HEK293 (cell line): ENCODE data around the gene TMEM19.

Experiments used
- CTCF ChIA-PET: fragments of 350-600 bp; formaldehyde crosslinking; extraction: SDS; loops from one replicate; lab custom pipeline; 2021; ENCODE audit warnings: antibody characterized with exemption; lab: Yijun Ruan, JAX
- POLR2A ChIA-PET: fragments of 300-600 bp; formaldehyde crosslinking; extraction: SDS; loops from one replicate; lab custom pipeline; 2020; ENCODE audit warnings: antibody characterized with exemption, inconsistent platforms; lab: Yijun Ruan, JAX
- H3K27ac ChIP-seq: fragments of 200-500 bp; sonication (Bioruptor generic); 2 replicates; pipeline ENCODE4 v1.5.1; 2014; ENCODE audit warnings: low read depth, low read length, control low read depth, inconsistent platforms; ENCODE audit errors: extremely low read depth
- H3K36me3 ChIP-seq, 2 experiments: fragments of 200-500 bp in 1 of 2; sonication (Bioruptor generic) in 1 of 2; 1 replicate in 1 of 2; 2 replicates in 1 of 2; pipeline ENCODE4 v1.5.1; 2014 to 2017; ENCODE audit warnings: inconsistent platforms in 2 of 2, low read length in 2 of 2; ENCODE audit not compliant: control insufficient read depth in 2 of 2, insufficient read depth in 1 of 2
- H3K4me1 ChIP-seq: fragments of 200-500 bp; sonication (Bioruptor generic); 2 replicates; pipeline ENCODE4 v1.5.1; 2014; ENCODE audit warnings: mild to moderate bottlenecking, low read length, inconsistent platforms; ENCODE audit not compliant: control insufficient read depth, insufficient read depth
- H3K4me3 ChIP-seq: 2 replicates; pipeline ENCODE4 v1.5.1; 2011; ENCODE audit warnings: low read depth, mild to moderate bottlenecking, control low read depth, low read length, moderate library complexity
- H3K9me3 ChIP-seq: fragments of 200-500 bp; sonication (Bioruptor generic); 2 replicates; pipeline ENCODE4 v1.5.1; 2014; ENCODE audit warnings: low read depth, low read length, inconsistent platforms; ENCODE audit not compliant: control insufficient read depth, insufficient read depth
- HOXD13 ChIP-seq: sonication (generic); formaldehyde crosslinking; IDR thresholded peaks from 2 replicates; pipeline ENCODE4 v1.8.0; 2022; ENCODE audit warnings: missing genetic modification reagents, borderline replicate concordance
- MYNN ChIP-seq: fragments of 450-650 bp; formaldehyde crosslinking; IDR thresholded peaks from 2 replicates; pipeline ENCODE4 v1.5.1; 2016; ENCODE audit warnings: missing biosample characterization, missing genetic modification characterization, borderline replicate concordance
- PBX3 ChIP-seq: sonication (generic); formaldehyde crosslinking; IDR thresholded peaks from 2 replicates; pipeline ENCODE4 v1.8.1; 2022; ENCODE audit warnings: mild to moderate bottlenecking, moderate library complexity, missing genetic modification reagents
- PRDM1 ChIP-seq: fragments of 450-650 bp; formaldehyde crosslinking; IDR thresholded peaks from 2 replicates; pipeline ENCODE4; 2016; ENCODE audit warnings: missing biosample characterization, missing genetic modification characterization
- RBAK ChIP-seq: fragments of 450-650 bp; formaldehyde crosslinking; IDR thresholded peaks from 2 replicates; pipeline ENCODE4 v1.5.1; 2016; ENCODE audit warnings: missing biosample characterization, missing genetic modification characterization
- SETDB1 ChIP-seq: IDR thresholded peaks from one replicate; pipeline ENCODE4 v1.6.1; 2017; ENCODE audit warnings: mild to moderate bottlenecking, low read length, moderate library complexity, mixed read lengths; ENCODE audit not compliant: insufficient read length
- ZBTB49 ChIP-seq: fragments of 450-650 bp; formaldehyde crosslinking; IDR thresholded peaks from 2 replicates; pipeline ENCODE4 v1.5.1; 2016; ENCODE audit warnings: missing biosample characterization, missing genetic modification characterization, low read depth
- ZNF112 ChIP-seq: fragments of 450-650 bp; formaldehyde crosslinking; IDR thresholded peaks from 2 replicates; pipeline ENCODE4 v1.5.0; 2017; ENCODE audit warnings: missing biosample characterization, missing genetic modification characterization
- ZNF114 ChIP-seq: fragments of 450-650 bp; formaldehyde crosslinking; IDR thresholded peaks from 2 replicates; pipeline ENCODE4 v1.5.0; 2017; ENCODE audit warnings: missing biosample characterization, missing genetic modification characterization
- ZNF2 ChIP-seq: fragments of 450-650 bp; formaldehyde crosslinking; IDR thresholded peaks from 2 replicates; pipeline ENCODE4 v1.5.1; 2016; ENCODE audit warnings: missing biosample characterization, missing genetic modification characterization
- ZNF248 ChIP-seq: fragments of 450-650 bp; formaldehyde crosslinking; IDR thresholded peaks from 2 replicates; pipeline ENCODE4 v1.5.1; 2017; ENCODE audit warnings: missing biosample characterization, missing genetic modification characterization
- ZNF266 ChIP-seq: fragments of 450-650 bp; formaldehyde crosslinking; IDR thresholded peaks from 2 replicates; pipeline ENCODE4 v1.5.1; 2016; ENCODE audit warnings: missing biosample characterization, missing genetic modification characterization, low read depth
- ZNF362 ChIP-seq: fragments of 450-650 bp; formaldehyde crosslinking; IDR thresholded peaks from 2 replicates; pipeline ENCODE4 v1.5.1; 2016; ENCODE audit warnings: missing biosample characterization, missing genetic modification characterization
- ZNF529 ChIP-seq: fragments of 450-650 bp; formaldehyde crosslinking; IDR thresholded peaks from 2 replicates; pipeline ENCODE4 v1.5.1; 2017; ENCODE audit warnings: missing genetic modification characterization, missing biosample characterization; ENCODE audit not compliant: insufficient replicate concordance
- ZNF558 ChIP-seq: fragments of 450-650 bp; formaldehyde crosslinking; IDR thresholded peaks from 2 replicates; pipeline ENCODE4 v1.5.1; 2016; ENCODE audit warnings: missing biosample characterization, missing genetic modification characterization
- ZNF560 ChIP-seq: fragments of 450-650 bp; formaldehyde crosslinking; IDR thresholded peaks from 2 replicates; pipeline ENCODE4 v1.5.1; 2017; ENCODE audit warnings: missing biosample characterization, missing genetic modification characterization, borderline replicate concordance
- ZNF600 ChIP-seq: fragments of 450-650 bp; formaldehyde crosslinking; IDR thresholded peaks from 2 replicates; pipeline ENCODE4 v1.5.1; 2016; ENCODE audit warnings: missing biosample characterization, missing genetic modification characterization
- ZNF626 ChIP-seq: fragments of 450-650 bp; sonication (Bioruptor Pico); formaldehyde crosslinking; IDR thresholded peaks from 2 replicates; pipeline ENCODE4 v1.5.1; 2018; ENCODE audit warnings: missing biosample characterization, missing genetic modification characterization, inconsistent platforms
- ZNF660 ChIP-seq: fragments of 450-650 bp; IDR thresholded peaks from 2 replicates; pipeline ENCODE4 v1.5.1; 2018; ENCODE audit warnings: missing biosample characterization, mild to moderate bottlenecking, missing genetic modification characterization
- ZNF707 ChIP-seq: fragments of 450-650 bp; formaldehyde crosslinking; IDR thresholded peaks from 2 replicates; pipeline ENCODE4 v1.5.1; 2016; ENCODE audit warnings: missing biosample characterization, missing genetic modification characterization
- ZNF830 ChIP-seq: fragments of 450-650 bp; IDR thresholded peaks from 2 replicates; pipeline ENCODE4 v1.5.0; 2018; ENCODE audit warnings: missing biosample characterization, missing genetic modification characterization, low read depth, mild to moderate bottlenecking, moderate library complexity
- ZSCAN18 ChIP-seq: fragments of 450-650 bp; formaldehyde crosslinking; IDR thresholded peaks from 2 replicates; pipeline ENCODE4 v1.5.1; 2016; ENCODE audit warnings: missing biosample characterization, missing genetic modification characterization
- ZSCAN23 ChIP-seq: fragments of 450-650 bp; formaldehyde crosslinking; IDR thresholded peaks from 2 replicates; pipeline ENCODE4 v1.5.1; 2016; ENCODE audit warnings: missing biosample characterization, missing genetic modification characterization

TMEM19 gene

GRCh38 chr12:71640316-71640715, 45.6 kb upstream of the TMEM19 start:
- POLR2A ChIA-PET: interaction anchor here (0.8 kb wide), 1 partner anchor 201 kb away, joined by 3 read pairs; no protein-coding TSS in a partner anchor
- no peaks in the 10 kb centered on the region for H3K9me3 ChIP-seq
- H3K36me3 ChIP-seq: peaks cover 53 to 80% of the 10 kb centered on the region in 2 experiments
- TF ChIP-seq SETDB1 (no peak), ZNF707 (no peak), ZBTB49 (tag by site-specific recombination) (no peak), RBAK (no peak), ZNF626 (no peak), ZNF248 (tag by site-specific recombination) (no peak), ZNF362 (no peak), ZNF112 (tag by site-specific recombination) (no peak), ZNF600 (tag by site-specific recombination) (no peak), HOXD13 (CRISPR knock-in tag) (no peak), MYNN (tag by site-specific recombination) (no peak), PBX3 (CRISPR knock-in tag) (no peak), ZNF114 (tag by site-specific recombination) (no peak), ZNF266 (tag by site-specific recombination) (no peak), ZNF529 (tag by site-specific recombination) (no peak), ZSCAN23 (tag by site-specific recombination) (no peak), ZSCAN18 (tag by site-specific recombination) (no peak), ZNF558 (tag by site-specific recombination) (no peak)
- no peaks in the 10 kb centered on the region for H3K4me1 ChIP-seq
- CTCF ChIA-PET: interaction anchor here (0.9 kb wide), 1 partner anchor 224 kb away, joined by 4 read pairs; no protein-coding TSS in a partner anchor
- H3K4me3 ChIP-seq: no peak overlapping the region
- no peak overlapping the region for H3K27ac ChIP-seq

GRCh38 chr12:71641390-71641789, 44.5 kb upstream of the TMEM19 start:
- peaks cover 53 to 75% of the 10 kb centered on the region in 2 experiments for H3K36me3 ChIP-seq
- no peaks in the 10 kb centered on the region for H3K9me3 ChIP-seq
- ChIA-PET CTCF (no interaction called here), POLR2A (no interaction called here)
- no peaks in the 10 kb centered on the region for H3K4me1 ChIP-seq
- TF ChIP-seq ZNF830: no peak
- no peak for TF ChIP-seq ZNF2 (tag by site-specific recombination)
- TF ChIP-seq RBAK: no peak
- TF ChIP-seq PRDM1 (tag by site-specific recombination): 0 out of 2 replicates have a peak, but pooled peaks have one; percentile 33
- TF ChIP-seq ZNF560 (tag by site-specific recombination): no peak
- no peak for TF ChIP-seq ZNF660 (tag by site-specific recombination)
- no peak overlapping the region for H3K4me3 ChIP-seq
- no peak overlapping the region for H3K27ac ChIP-seq
